IMR-90 (cell line): Measurements from ENCODE around the gene TPX2. TPM values are rescaled to one million over a fixed set of nuclear protein-coding genes. Genes with fewer than 3 reads are reported as not detected.
A peak's percentile ranks its signal among the peaks of the same experiment; 100 is the strongest.

Experiments used
- MAZ ChIP-seq: IDR thresholded peaks from 2 replicates; pipeline ENCODE4 v1.6.1; 2012; ENCODE audit warnings: low read depth, mild to moderate bottlenecking, low read length, improper control_type of control experiment, moderate library complexity, borderline replicate concordance
- MXI1 ChIP-seq: IDR thresholded peaks from 2 replicates; pipeline ENCODE4 v1.6.1; 2012; ENCODE audit warnings: low read depth, mild to moderate bottlenecking, low read length, moderate library complexity, borderline replicate concordance
- NFE2L2 ChIP-seq: fragments of 150-350 bp; IDR thresholded peaks from 2 replicates; pipeline ENCODE4 v1.6.1; 2016; ENCODE audit warnings: low read depth, mild to moderate bottlenecking, low read length
- RCOR1 ChIP-seq: IDR thresholded peaks from 2 replicates; pipeline ENCODE4 v1.6.1; 2012; ENCODE audit warnings: mild to moderate bottlenecking, low read length, improper control_type of control experiment; ENCODE audit not compliant: insufficient replicate concordance
- polyA plus RNA-seq, 3 experiments: library from polyadenylated mRNA; depleted of rRNA; stranded (reverse); fragments of >200 nt; gene quantifications; 2 replicates each; pipeline ENCODE4 v1.2.3, GENCODE V29; 2012; ENCODE audit warnings: low replicate concordance in 1 of 3
- total RNA-seq: library from RNA; depleted of rRNA; stranded (reverse); fragments of >200 nt; gene quantifications from 2 replicates; pipeline ENCODE4 v1.2.3, GENCODE V29; 2012
- TF ChIP-seq, protein P1 (sequence below): conservative IDR thresholded peaks from 2 replicates; pipeline ENCODE4 v1.5.1; 2012; ENCODE audit warnings: mild to moderate bottlenecking, low read depth, low read length, improper control_type of control experiment

TPX2 gene
- total and polyA plus RNA-seq, 2 of the 4 experiments (the other 2 are of a cell fraction): 28.5 to 72.2 TPM

DNA sequence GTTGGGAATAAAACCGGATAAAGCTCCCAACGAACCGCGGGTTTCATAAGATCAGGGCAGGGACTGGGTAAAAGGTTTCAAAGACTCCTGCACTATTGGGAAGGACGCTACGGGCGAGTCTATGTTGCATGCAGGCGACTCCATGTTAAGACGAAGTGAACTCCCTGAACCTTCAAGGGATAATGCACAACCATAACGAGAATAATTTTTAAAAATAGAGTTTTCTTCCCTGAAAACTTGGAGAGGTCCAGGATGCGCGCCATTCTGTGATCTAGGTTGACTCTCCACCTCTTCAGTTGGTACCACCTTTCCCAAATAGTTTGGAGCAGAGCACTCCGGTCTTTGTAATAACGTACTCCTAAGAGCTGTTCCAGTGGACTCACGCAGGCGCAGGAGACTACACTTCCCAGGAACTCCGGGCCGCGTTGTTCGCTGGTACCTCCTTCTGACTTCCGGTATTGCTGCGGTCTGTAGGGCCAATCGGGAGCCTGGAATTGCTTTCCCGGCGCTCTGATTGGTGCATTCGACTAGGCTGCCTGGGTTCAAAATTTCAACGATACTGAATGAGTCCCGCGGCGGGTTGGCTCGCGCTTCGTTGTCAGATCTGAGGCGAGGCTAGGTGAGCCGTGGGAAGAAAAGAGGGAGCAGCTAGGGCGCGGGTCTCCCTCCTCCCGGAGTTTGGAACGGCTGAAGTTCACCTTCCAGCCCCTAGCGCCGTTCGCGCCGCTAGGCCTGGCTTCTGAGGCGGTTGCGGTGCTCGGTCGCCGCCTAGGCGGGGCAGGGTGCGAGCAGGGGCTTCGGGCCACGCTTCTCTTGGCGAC lies at the start of gene TPX2 (continued):
- no peak for TF ChIP-seq RCOR1
- peak; percentile 92 for TF ChIP-seq MXI1
- TF ChIP-seq MAZ: no peak; the same call in 1 of the 2 replicates
- TF ChIP-seq NFE2L2: no peak
- TF ChIP-seq, protein P1, sequence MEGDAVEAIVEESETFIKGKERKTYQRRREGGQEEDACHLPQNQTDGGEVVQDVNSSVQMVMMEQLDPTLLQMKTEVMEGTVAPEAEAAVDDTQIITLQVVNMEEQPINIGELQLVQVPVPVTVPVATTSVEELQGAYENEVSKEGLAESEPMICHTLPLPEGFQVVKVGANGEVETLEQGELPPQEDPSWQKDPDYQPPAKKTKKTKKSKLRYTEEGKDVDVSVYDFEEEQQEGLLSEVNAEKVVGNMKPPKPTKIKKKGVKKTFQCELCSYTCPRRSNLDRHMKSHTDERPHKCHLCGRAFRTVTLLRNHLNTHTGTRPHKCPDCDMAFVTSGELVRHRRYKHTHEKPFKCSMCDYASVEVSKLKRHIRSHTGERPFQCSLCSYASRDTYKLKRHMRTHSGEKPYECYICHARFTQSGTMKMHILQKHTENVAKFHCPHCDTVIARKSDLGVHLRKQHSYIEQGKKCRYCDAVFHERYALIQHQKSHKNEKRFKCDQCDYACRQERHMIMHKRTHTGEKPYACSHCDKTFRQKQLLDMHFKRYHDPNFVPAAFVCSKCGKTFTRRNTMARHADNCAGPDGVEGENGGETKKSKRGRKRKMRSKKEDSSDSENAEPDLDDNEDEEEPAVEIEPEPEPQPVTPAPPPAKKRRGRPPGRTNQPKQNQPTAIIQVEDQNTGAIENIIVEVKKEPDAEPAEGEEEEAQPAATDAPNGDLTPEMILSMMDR: 0 out of 2 replicates have a peak, but pooled peaks have one; percentile 17
